Measurements from ENCODE around the gene EIF2B1. TPM values are rescaled to one million over a fixed set of nuclear protein-coding genes. Genes with fewer than 3 reads are reported as not detected.

Gene EIF2B1
- total and polyA plus RNA-seq, 11 donors, result 17.0 to 109 (median 30.1) TPM

GRCh38 chr12:123573870-123574269 is 59.6 kb downstream of the EIF2B1 start:
- Histone ChIP-seq H3K9me3 (peaks cover 0 to 5% (median 0%) of the 10 kb centered on the region in 12 donors), H3K4me3 (no peak overlapping the region), H3K36me3 (peaks cover 0 to 10% (median 0%) of the 10 kb centered on the region in 9 donors), H3K4me1 (no peaks in the 10 kb centered on the region), H3K27me3 (no peaks in the 10 kb centered on the region), H3K27ac (no peak overlapping the region)
- ATAC-seq (no peak), DNase-seq (no peak)
- intact Hi-C loops (cut with DNase I), result no loop called here
- TF ChIP-seq POLR2A (IDR thresholded peaks at IDR 0.05), result no peak
- TF ChIP-seq CTCF (IDR thresholded peaks at IDR 0.05), result no peak
- 34 to 46% (median 40%) methylated on average over 4 of the region's 4 CpGs for WGBS, 4 donors

GRCh38 chr12:123572391-123572790 is 61.1 kb downstream of the EIF2B1 start:
- TF ChIP-seq CTCF (IDR thresholded peaks at IDR 0.05) (no peak), POLR2A (IDR thresholded peaks at IDR 0.05) (no peak)
- no peaks in the 10 kb centered on the region for H3K4me1 ChIP-seq
- H3K27me3 ChIP-seq, result no peaks in the 10 kb centered on the region
- 48 to 65% (median 58%) methylated on average over 2 of the region's 2 CpGs for WGBS, 4 donors
- no peak overlapping the region for H3K27ac ChIP-seq
- H3K9me3 ChIP-seq, result peaks cover 0 to 5% (median 0%) of the 10 kb centered on the region in 12 donors
- H3K4me3 ChIP-seq, result no peak overlapping the region
- H3K36me3 ChIP-seq, result peaks cover 0 to 7% (median 0%) of the 10 kb centered on the region in 9 donors
- intact Hi-C loops (cut with DNase I), result no loop called here
- DNase-seq (no peak), ATAC-seq (no peak)

- Histone ChIP-seq H3K27me3 (no peaks in the 10 kb centered on the region), H3K36me3 (peaks cover 0 to under 1% (median 0%) of the 10 kb centered on the region in 9 donors), H3K4me3 (peak overlapping the region in 1 of 12 donors; percentile 3), H3K4me1 (no peaks in the 10 kb centered on the region), H3K27ac (peak overlapping the region in 2 of 12 donors; percentile 3 to 19), H3K9me3 (peaks cover 0 to 5% (median 0%) of the 10 kb centered on the region in 12 donors)
- no peak for TF ChIP-seq CTCF (IDR thresholded peaks at IDR 0.05)
- TF ChIP-seq POLR2A (IDR thresholded peaks at IDR 0.05), result no peak
- 34 to 49% (median 38%) methylated on average over 4 of the region's 4 CpGs for WGBS, 4 donors
- intact Hi-C loops (cut with DNase I), result no loop called here
- ATAC-seq (peak in 3 of 4 donors; percentile 72 to 85 (median 81)), DNase-seq (peak in 4 of 5 donors; percentile 23 to 66 (median 46))
Measured at GRCh38 chr12:123571343-123571813, 62.1 kb downstream of the EIF2B1 start.

Other genes starting within 250 kb of the EIF2B1 start
- 10 to 100 TPM; 26.8 to 37.7 (median 28.7) TPM for gene KMT5A, start 249.6 kb downstream of the EIF2B1 start, total RNA-seq
- 10 to 100 TPM; 14.3 to 30.6 TPM for gene KMT5A, start 249.6 kb downstream of the EIF2B1 start, polyA plus RNA-seq
- 1 to 10 TPM; 1.6 to 3.4 (median 2.1) TPM for gene RILPL2, start 197.0 kb downstream of the EIF2B1 start, total RNA-seq
- gene RILPL2, start 197.0 kb downstream of the EIF2B1 start, polyA plus RNA-seq, result 1 to 10 TPM; 2.2 to 3.2 TPM
- 10 to 100 TPM; 18.5 to 27.4 (median 20.0) TPM for gene SNRNP35, start 175.5 kb downstream of the EIF2B1 start, total RNA-seq
- gene SNRNP35, start 175.5 kb downstream of the EIF2B1 start, polyA plus RNA-seq, result 10 to 100 TPM; 26.2 to 72.8 TPM
- 100 to 1,000 TPM in 1 of 9 donors, 10 to 100 TPM in 8; 64.1 to 119 (median 79.4) TPM for gene RILPL1, start 100.0 kb downstream of the EIF2B1 start, total RNA-seq
- 10 to 100 TPM; 70.1 to 95.9 TPM for gene RILPL1, start 100.0 kb downstream of the EIF2B1 start, polyA plus RNA-seq
- 100 to 1,000 TPM in 8 of 9 donors, 10 to 100 TPM in 1; 91.2 to 185 (median 161) TPM for gene TMED2, start 49.1 kb downstream of the EIF2B1 start, total RNA-seq
- gene TMED2, start 49.1 kb downstream of the EIF2B1 start, polyA plus RNA-seq, result 100 to 1,000 TPM in 1 of 2 donors, 10 to 100 TPM in 1; 34.9 to 238 TPM
- gene DDX55, start 31.6 kb downstream of the EIF2B1 start, total RNA-seq, result 10 to 100 TPM in 1 of 9 donors, 1 to 10 TPM in 8; 3.9 to 15.3 (median 5.1) TPM
- 1 to 10 TPM; 6.0 to 6.4 TPM for gene DDX55, start 31.6 kb downstream of the EIF2B1 start, polyA plus RNA-seq
- gene GTF2H3, start 143 bp upstream of the EIF2B1 start, total RNA-seq, result 10 to 100 TPM; 11.0 to 21.9 (median 14.3) TPM
- 1 to 10 TPM; 3.5 to 8.7 TPM for gene GTF2H3, start 143 bp upstream of the EIF2B1 start, polyA plus RNA-seq
- 1 to 10 TPM; 3.5 to 5.7 (median 4.5) TPM for gene TCTN2, start 37.4 kb upstream of the EIF2B1 start, total RNA-seq
- gene TCTN2, start 37.4 kb upstream of the EIF2B1 start, polyA plus RNA-seq, result 1 to 10 TPM; 1.3 to 5.5 TPM
- gene ATP6V0A2, start 78.7 kb upstream of the EIF2B1 start, total RNA-seq, result 10 to 100 TPM in 7 of 9 donors, 1 to 10 TPM in 2; 7.6 to 15.2 (median 11.8) TPM
- gene ATP6V0A2, start 78.7 kb upstream of the EIF2B1 start, polyA plus RNA-seq, result 1 to 10 TPM; 4.3 to 8.4 TPM
- gene DNAH10, start 128.6 kb upstream of the EIF2B1 start, total RNA-seq, result under 1 TPM in 5 of 9 donors, not detected in 4; 0.11 to 0.45 (median 0.27) TPM
- under 1 TPM; 0.04 to 0.11 TPM for gene DNAH10, start 128.6 kb upstream of the EIF2B1 start, polyA plus RNA-seq